Esophagus mucosa (tissue), 1 donor: ENCODE data around the gene MAP3K1. TPM values are rescaled to one million over a fixed set of nuclear protein-coding genes. Genes with fewer than 3 reads are reported as not detected.
"Not testable (repeated sequence)": the region's sequence is repeated elsewhere in the genome, so short reads cannot be mapped to it uniquely, and the experiment has no call there.

Experiments used
- ATAC-seq: fragments of 200-7000 bp; cut with Tn5 transposase; one replicate; pipeline ENCODE4 v1.9.1; 2020
- total RNA-seq: library from RNA; stranded (reverse); gene quantifications from one replicate; pipeline ENCODE4 v1.2.4, GENCODE V29; 2023
- donor health status: DM: yes; HTN: yes; CAD: no.

Gene MAP3K1
- 15.5 TPM for total RNA-seq

GRCh38 chr5:56814963-56815657 lies at the start of gene MAP3K1:
TSS of gene MAP3K1 (plus strand) at chr5:56815549. CDS start at chr5:56815574, 25 bp downstream.
- peak; percentile 93 for ATAC-seq

GRCh38 chr5:56766926-56767325 lies 48.4 kb upstream of the MAP3K1 start:
- ATAC-seq, result no peak

- no peak for ATAC-seq
Observed at GRCh38 chr5:56769875-56770604, 45.3 kb upstream of the MAP3K1 start.

- no peak for ATAC-seq
Observed at GRCh38 chr5:56772767-56773166, 42.6 kb upstream of the MAP3K1 start.

- ATAC-seq, result no peak
Observed at GRCh38 chr5:56774957-56775356, 40.4 kb upstream of the MAP3K1 start.

GRCh38 chr5:56776212-56776846 lies 39.0 kb upstream of the MAP3K1 start:
- not testable (repeated sequence) for ATAC-seq

- ATAC-seq, result peak; percentile 94
Observed at GRCh38 chr5:56783261-56783660, 32.1 kb upstream of the MAP3K1 start.

GRCh38 chr5:56786346-56786745 lies 29.0 kb upstream of the MAP3K1 start:
- no peak for ATAC-seq

GRCh38 chr5:56791396-56791795 lies 24.0 kb upstream of the MAP3K1 start:
- ATAC-seq, result no peak

GRCh38 chr5:56798521-56798920 lies 16.8 kb upstream of the MAP3K1 start:
- no peak for ATAC-seq

GRCh38 chr5:56800186-56800585 lies 15.2 kb upstream of the MAP3K1 start:
- ATAC-seq, result no peak

- no peak for ATAC-seq
Observed at GRCh38 chr5:56801256-56801655, 14.1 kb upstream of the MAP3K1 start.

GRCh38 chr5:56802205-56802604 lies 13.1 kb upstream of the MAP3K1 start:
- ATAC-seq, result no peak

- ATAC-seq, result no peak
Observed at GRCh38 chr5:56803025-56803424, 12.3 kb upstream of the MAP3K1 start.

- no peak for ATAC-seq
Observed at GRCh38 chr5:56803894-56804293, 11.5 kb upstream of the MAP3K1 start.

- ATAC-seq, result no peak
Observed at GRCh38 chr5:56807679-56808078, 7.7 kb upstream of the MAP3K1 start.

GRCh38 chr5:56808211-56808610 lies 7.1 kb upstream of the MAP3K1 start:
- ATAC-seq, result no peak

GRCh38 chr5:56810826-56811225 lies 4.5 kb upstream of the MAP3K1 start:
- ATAC-seq, result no peak

- no peak for ATAC-seq
Observed at GRCh38 chr5:56812110-56812509, 3.2 kb upstream of the MAP3K1 start.

GRCh38 chr5:56813302-56813701 lies 2.0 kb upstream of the MAP3K1 start:
- no peak for ATAC-seq

- peak; percentile 38 for ATAC-seq
Observed at GRCh38 chr5:56814361-56814962, 887 bp upstream of the MAP3K1 start.

- peak; percentile 38 for ATAC-seq
Observed at GRCh38 chr5:56815658-56816545, 553 bp downstream of the MAP3K1 start.
